NB4 (cell line): Measurements from ENCODE around the gene TBC1D4.

ENCODE experiments used
- POLR2A ChIP-seq: IDR thresholded peaks from 2 replicates; pipeline ENCODE4 v1.6.1; 2011; ENCODE audit warnings: mild to moderate bottlenecking; ENCODE audit not compliant: insufficient read length; ENCODE audit errors: extremely low read depth
- TF ChIP-seq, protein P1 (sequence below): IDR thresholded peaks from one replicate; pipeline ENCODE4 v1.5.1; 2012; ENCODE audit warnings: low read depth, low read length

GRCh38 chr13:75366380-75367280 lies 115.3 kb downstream of the TBC1D4 start:
- TF ChIP-seq, protein P1, sequence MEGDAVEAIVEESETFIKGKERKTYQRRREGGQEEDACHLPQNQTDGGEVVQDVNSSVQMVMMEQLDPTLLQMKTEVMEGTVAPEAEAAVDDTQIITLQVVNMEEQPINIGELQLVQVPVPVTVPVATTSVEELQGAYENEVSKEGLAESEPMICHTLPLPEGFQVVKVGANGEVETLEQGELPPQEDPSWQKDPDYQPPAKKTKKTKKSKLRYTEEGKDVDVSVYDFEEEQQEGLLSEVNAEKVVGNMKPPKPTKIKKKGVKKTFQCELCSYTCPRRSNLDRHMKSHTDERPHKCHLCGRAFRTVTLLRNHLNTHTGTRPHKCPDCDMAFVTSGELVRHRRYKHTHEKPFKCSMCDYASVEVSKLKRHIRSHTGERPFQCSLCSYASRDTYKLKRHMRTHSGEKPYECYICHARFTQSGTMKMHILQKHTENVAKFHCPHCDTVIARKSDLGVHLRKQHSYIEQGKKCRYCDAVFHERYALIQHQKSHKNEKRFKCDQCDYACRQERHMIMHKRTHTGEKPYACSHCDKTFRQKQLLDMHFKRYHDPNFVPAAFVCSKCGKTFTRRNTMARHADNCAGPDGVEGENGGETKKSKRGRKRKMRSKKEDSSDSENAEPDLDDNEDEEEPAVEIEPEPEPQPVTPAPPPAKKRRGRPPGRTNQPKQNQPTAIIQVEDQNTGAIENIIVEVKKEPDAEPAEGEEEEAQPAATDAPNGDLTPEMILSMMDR: no peak
- no peak for TF ChIP-seq POLR2A
